Activated T-helper 17 cell treated with anti-CD3 and anti-CD28 coated beads, Interleukin-2, amount 50 U/mL, for 72 hours (primary cell): ENCODE measurements around the gene DTX3. TPM values are rescaled to one million over a fixed set of nuclear protein-coding genes. Genes with fewer than 3 reads are reported as not detected.
A peak's percentile ranks its signal among the peaks of the same experiment; 100 is the strongest.
"Not testable (repeated sequence)": the region's sequence is repeated elsewhere in the genome, so short reads cannot be mapped to it uniquely, and the experiment has no call there.

Source experiments
- ATAC-seq: fragments of 150-1000 bp; cut with Tn5 transposase; replicated peaks from 2 replicates; pipeline ENCODE4 v1.10.0; 2021; ENCODE audit warnings: mild to moderate bottlenecking, moderate library complexity
- H3K27ac Mint-ChIP-seq: one replicate; pipeline ENCODE4 v1.8.0; 2022; ENCODE audit warnings: mixed read lengths
- H3K27me3 Mint-ChIP-seq: one replicate; pipeline ENCODE4 v1.8.0; 2022; ENCODE audit warnings: mixed read lengths
- H3K36me3 Mint-ChIP-seq: one replicate; pipeline ENCODE4 v1.8.0; 2022; ENCODE audit warnings: low read depth, mild to moderate bottlenecking, mixed read lengths
- H3K4me1 Mint-ChIP-seq: one replicate; pipeline ENCODE4 v1.8.0; 2022; ENCODE audit warnings: mixed read lengths
- H3K4me3 Mint-ChIP-seq: one replicate; pipeline ENCODE4 v1.8.0; 2022; ENCODE audit warnings: mild to moderate bottlenecking, mixed read lengths
- H3K9me3 Mint-ChIP-seq: one replicate; pipeline ENCODE4 v1.8.0; 2022; ENCODE audit warnings: mixed read lengths
- total RNA-seq, 2 donors: library from RNA; stranded (reverse); gene quantifications; one replicate each; pipeline ENCODE4 v1.2.3, GENCODE V29; 2022

The DTX3 gene
- total RNA-seq, 2 donors from 2014 or later, result 16.7 to 19.5 TPM

DNA sequence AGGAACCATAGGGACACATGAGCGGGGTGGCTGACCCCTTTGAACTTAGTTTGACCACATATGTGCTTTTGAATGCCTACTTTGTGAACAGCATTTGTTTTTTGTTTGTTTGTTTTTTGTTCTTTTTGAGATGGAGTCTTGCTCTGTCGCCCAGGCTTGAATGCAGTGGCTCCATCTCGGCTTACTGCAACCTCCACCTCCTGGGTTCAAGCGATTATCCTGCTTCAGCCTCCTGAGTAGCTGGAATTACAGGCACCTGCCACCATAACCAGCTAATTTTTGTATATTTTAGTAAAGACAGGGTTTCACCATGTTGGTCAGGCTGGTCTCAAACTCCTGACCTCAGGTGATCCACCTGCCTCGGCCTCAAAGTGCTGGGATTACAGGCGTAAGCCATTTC lies 13.8 kb downstream of the DTX3 start:
- H3K27me3 Mint-ChIP-seq, result peaks cover 59% of the 10 kb centered on the region
- not testable (repeated sequence) for H3K27ac Mint-ChIP-seq, ATAC-seq

DNA sequence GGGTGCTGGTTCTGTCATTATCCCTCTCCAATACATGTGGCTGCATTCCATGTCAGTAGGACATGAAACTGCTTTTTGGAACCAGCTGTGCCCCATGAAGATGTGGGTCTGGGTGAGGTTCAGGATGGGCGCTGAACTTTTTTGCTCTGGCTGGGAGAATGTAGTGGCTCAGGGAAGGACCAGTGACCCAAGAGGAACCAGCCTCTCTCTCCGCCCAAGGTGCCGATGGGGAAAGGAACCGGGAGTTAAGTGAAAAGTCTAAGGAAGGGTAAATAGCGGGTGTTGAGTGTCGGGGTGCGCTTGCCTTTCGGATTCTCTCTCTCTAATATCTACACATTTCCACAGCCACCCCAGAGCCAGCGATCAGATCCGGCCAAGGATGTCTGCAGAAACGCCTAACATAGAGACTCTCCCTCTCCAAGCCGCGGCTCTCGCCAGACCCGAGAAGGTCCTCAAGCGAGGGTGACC lies 14.4 kb downstream of the DTX3 start:
- Mint-ChIP-seq H3K9me3 (no peaks in the 10 kb centered on the region), H3K36me3 (peaks cover 6% of the 10 kb centered on the region), H3K27ac (no peak overlapping the region), H3K4me1 (peaks cover 11% of the 10 kb centered on the region), H3K27me3 (peaks cover 62% of the 10 kb centered on the region), H3K4me3 (peak overlapping the region; percentile 52)
- ATAC-seq, result no peak

More for the DNA sequence above, 13.8 kb downstream of the DTX3 start:
- H3K4me3 Mint-ChIP-seq, H3K9me3 Mint-ChIP-seq, H3K36me3 Mint-ChIP-seq: not testable (repeated sequence)
- peaks cover 11% of the 10 kb centered on the region for H3K4me1 Mint-ChIP-seq

DNA sequence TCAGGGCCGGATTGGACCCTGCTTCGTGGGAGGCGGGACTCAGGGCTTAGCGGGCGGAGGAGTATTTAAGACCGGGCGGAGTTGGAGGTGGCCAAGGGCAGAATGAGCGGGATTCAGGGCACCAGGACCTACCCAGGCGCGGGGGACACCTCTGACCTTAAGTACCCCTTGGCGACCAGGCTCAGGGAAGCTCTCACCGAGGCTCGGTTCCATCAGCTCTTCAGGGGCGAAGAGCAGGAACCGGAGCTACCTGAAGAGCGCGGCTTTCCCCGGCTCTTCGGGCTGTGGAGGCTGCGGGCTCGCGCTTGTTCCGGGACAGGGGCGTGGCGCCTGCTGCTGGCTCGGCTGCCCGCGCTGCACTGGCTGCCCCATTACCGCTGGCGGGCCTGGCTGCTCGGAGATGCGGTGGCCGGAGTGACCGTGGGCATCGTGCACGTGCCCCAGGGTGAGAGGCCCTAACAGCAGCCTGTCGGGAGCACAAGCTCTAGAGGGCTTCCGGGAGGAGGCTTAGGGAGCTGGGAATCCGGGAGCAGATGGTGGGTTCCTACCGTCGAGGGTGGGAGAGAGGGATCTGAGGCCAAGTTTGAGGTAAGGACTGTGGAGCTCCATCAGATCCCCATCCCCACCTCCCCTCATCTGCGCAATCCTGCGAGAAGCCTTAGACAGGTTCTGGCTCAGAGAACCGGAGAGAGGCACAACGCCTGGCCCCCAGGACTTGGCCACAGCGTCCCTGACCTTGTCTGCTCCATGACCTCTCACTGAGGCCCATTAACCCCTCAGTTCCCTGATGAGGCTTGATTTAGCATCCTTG lies 15.0 kb downstream of the DTX3 start:
- peak overlapping the region; percentile 52 for H3K4me3 Mint-ChIP-seq
- H3K36me3 Mint-ChIP-seq, result peaks cover 6% of the 10 kb centered on the region

DNA sequence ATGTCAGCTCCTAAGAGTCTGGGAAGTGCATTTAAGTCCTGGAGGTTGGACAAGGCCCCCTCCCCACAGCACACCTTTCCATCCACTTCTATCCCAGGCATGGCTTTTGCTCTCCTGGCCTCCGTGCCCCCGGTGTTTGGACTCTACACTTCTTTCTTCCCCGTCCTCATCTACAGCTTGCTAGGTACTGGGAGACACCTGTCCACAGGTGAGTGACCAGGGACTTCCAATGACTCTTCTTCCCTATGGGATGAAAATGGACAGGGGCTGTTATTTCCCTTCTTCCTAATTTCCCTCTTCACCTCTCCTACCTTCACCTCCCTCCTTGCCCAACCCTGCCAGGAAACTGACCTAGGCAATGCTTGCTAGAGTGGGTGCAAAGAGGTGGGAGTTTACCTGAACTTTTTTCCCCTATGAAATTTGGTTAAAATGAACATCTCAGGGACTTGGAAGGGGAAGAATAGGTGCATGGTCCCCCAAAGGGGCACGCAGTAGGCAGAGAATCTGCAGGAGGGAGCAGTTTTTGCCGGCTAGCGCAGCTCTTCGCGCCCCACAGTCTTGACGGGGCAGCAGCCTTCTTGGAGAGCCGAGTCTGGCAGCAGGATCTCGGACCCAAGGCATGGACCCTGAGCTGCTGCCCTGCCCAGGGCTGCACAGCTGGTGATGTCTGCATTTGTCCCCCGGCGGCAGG lies 15.8 kb downstream of the DTX3 start:
- H3K27ac Mint-ChIP-seq, result no peak overlapping the region
- H3K4me3 Mint-ChIP-seq, result peak overlapping the region; percentile 51
- no peaks in the 10 kb centered on the region for H3K9me3 Mint-ChIP-seq
- H3K27me3 Mint-ChIP-seq, result peaks cover 73% of the 10 kb centered on the region
- H3K4me1 Mint-ChIP-seq, result peaks cover 11% of the 10 kb centered on the region
- ATAC-seq, result no peak
- peaks cover 6% of the 10 kb centered on the region for H3K36me3 Mint-ChIP-seq

More for the DNA sequence above, 15.0 kb downstream of the DTX3 start:
- ATAC-seq, result peak; percentile 57
- Mint-ChIP-seq H3K9me3 (no peaks in the 10 kb centered on the region), H3K4me1 (peaks cover 11% of the 10 kb centered on the region), H3K27me3 (peaks cover 69% of the 10 kb centered on the region), H3K27ac (no peak overlapping the region)

DNA sequence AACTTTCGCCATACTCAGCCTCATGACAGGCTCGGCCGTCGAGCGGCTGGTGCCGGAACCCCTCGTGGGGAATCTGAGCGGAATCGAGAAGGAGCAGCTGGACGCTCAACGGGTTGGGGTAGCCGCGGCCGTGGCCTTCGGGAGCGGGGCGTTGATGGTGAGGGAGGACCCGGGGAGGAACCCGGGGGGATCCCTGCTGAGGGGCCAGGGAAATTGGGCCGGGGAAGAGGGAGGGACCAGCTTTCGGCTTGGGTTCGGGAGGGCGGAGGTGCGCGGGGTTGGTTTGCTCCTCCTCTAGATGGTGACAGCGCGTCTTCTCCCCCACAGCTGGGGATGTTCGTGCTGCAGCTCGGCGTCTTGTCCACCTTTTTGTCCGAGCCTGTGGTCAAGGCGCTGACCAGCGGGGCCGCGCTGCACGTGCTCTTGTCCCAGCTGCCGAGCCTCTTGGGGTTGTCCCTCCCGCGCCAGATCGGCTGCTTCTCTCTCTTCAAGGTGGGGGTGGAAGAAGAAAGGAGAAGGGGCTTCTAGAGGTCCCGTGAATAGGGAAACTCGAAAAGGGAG lies 16.4 kb downstream of the DTX3 start:
- ATAC-seq, result no peak
- Mint-ChIP-seq H3K36me3 (peaks cover 6% of the 10 kb centered on the region), H3K27ac (no peak overlapping the region), H3K4me3 (peak overlapping the region; percentile 51), H3K9me3 (no peaks in the 10 kb centered on the region), H3K4me1 (peaks cover 11% of the 10 kb centered on the region), H3K27me3 (peaks cover 77% of the 10 kb centered on the region)

DNA sequence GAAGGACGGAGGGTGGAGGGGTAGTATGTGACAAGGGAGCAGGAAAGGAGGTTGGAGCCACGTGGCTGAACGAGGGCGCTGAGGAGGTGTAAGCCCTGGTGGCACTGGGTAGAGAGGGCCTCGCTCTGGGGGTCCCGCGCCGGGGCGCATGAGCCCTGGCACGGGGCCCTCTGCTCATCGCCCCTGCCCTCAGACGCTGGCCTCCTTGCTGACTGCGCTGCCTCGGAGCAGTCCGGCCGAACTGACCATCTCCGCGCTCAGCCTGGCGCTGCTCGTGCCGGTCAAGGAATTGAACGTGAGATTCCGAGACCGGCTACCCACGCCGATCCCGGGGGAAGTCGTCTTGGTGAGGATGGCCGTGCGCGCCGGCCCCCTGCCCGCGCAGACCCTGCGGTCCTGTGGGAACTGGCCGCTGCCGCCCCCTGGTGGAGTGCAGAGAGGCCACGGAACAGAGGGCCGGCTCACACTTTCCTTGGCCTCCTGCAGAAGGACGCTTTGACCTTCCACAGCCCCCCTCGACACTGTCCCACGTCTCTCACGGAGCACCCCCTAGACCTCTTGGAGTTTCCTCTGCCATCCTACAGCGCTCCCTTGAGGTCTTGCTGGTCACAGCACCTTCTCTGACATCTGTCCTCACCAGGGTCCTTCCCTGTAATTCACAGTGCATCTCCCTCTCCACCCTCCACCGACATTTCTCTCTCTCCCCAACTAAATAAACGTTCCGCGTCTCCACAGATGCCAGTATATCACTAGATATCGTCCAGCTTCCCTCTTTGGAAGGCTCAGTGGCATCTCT lies 17.1 kb downstream of the DTX3 start:
- H3K9me3 Mint-ChIP-seq, result no peaks in the 10 kb centered on the region
- peaks cover 11% of the 10 kb centered on the region for H3K4me1 Mint-ChIP-seq
- no peak overlapping the region for H3K27ac Mint-ChIP-seq
- H3K36me3 Mint-ChIP-seq, result peaks cover 6% of the 10 kb centered on the region
- peak; percentile 81 for ATAC-seq
- H3K27me3 Mint-ChIP-seq, result peaks cover 81% of the 10 kb centered on the region
- H3K4me3 Mint-ChIP-seq, result peak overlapping the region; percentile 51

DNA sequence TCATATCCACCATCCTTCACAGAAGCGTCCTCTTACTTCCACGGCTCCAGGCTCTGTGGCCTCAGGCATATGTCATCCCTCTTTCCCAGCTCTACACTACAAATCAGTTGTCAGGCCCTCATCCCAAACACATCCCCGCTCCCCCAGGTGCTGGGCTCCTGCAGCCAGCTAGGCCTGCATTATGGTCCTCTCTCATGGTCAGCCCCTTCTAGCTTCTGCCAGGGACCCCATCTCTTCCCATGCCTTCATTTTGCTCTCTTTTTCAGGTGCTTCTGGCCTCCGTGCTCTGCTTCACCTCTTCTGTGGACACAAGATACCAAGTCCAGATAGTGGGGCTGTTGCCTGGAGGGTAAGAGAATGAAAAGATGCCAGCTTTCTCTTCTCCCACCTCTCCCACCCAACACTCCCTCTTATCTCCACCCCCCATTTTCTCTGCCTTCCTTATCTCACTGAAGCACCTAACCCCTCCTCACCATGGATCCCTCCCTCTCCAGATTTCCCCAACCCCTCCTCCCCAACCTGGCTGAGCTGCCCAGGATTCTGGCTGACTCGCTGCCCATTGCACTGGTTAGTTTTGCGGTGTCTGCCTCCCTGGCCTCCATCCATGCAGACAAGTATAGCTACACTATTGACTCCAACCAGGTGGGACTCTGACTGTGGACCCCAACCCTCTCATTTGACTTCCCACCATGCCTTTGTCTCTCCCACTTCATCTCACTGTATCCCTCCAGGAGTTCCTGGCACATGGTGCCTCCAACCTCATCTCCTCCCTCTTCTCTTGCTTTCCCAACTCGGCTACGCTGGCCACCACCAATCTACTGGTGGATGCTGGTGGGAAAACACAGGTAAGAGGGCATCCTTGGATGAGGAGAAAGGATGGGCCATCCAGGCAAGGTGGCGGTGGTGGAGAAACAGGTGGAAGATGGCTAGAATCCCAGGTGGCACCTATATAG lies 17.9 kb downstream of the DTX3 start:
- peaks cover 11% of the 10 kb centered on the region for H3K4me1 Mint-ChIP-seq
- peaks cover 6% of the 10 kb centered on the region for H3K36me3 Mint-ChIP-seq
- no peak overlapping the region for H3K27ac Mint-ChIP-seq
- no peak for ATAC-seq
- no peaks in the 10 kb centered on the region for H3K9me3 Mint-ChIP-seq
- peaks cover 79% of the 10 kb centered on the region for H3K27me3 Mint-ChIP-seq
- H3K4me3 Mint-ChIP-seq, result peak overlapping the region; percentile 51

DNA sequence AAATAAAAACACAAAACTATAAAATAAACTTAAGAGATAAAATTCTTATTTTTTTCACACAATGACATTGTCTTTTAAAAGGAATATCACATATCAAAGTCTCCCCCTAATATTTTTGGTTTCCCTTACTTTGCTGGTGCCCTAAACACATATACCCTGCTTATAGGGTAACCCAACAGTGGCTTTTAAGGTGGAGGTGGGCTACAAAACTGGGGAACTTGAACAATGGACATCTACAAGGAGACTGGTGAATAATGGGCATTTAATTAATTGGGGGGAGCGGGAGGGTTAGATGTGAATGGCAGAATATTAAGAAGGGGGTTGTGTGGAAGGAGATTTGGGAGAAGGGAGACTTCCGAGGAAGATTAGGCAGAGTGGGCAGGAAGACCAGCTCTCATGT lies 18.8 kb downstream of the DTX3 start:
- Mint-ChIP-seq H3K4me3 (no peak overlapping the region), H3K9me3 (no peaks in the 10 kb centered on the region), H3K36me3 (peaks cover 6% of the 10 kb centered on the region), H3K27me3 (peaks cover 77% of the 10 kb centered on the region), H3K4me1 (peaks cover 11% of the 10 kb centered on the region), H3K27ac (no peak overlapping the region)
- no peak for ATAC-seq

DNA sequence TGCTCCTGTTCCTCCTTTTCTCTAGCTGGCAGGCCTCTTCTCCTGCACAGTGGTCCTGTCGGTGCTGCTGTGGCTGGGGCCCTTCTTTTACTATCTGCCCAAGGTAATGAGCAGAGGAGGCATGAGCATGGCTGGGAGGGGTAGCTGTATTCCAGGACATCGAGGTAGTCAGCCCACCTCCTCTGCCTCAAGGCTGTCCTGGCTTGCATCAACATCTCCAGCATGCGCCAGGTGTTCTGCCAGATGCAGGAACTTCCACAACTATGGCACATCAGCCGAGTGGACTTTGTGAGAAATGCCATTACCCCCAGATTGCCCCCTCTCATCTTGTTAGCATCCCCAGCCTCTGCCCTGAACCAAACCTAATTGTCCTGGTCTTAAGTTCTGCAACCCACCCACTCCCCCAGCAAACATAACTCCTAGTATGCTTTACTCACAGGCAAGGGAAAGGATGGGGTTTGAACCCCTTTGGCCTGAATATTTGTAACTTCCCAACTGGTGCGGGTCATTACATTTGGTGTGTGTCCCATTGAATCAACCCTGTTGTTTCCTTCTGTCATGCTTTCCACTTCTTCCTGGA lies 19.3 kb downstream of the DTX3 start:
- Mint-ChIP-seq H3K4me3 (no peak overlapping the region), H3K27ac (no peak overlapping the region), H3K36me3 (peaks cover 6% of the 10 kb centered on the region), H3K27me3 (peaks cover 79% of the 10 kb centered on the region), H3K4me1 (peaks cover 11% of the 10 kb centered on the region), H3K9me3 (no peaks in the 10 kb centered on the region)
- ATAC-seq, result no peak

DNA sequence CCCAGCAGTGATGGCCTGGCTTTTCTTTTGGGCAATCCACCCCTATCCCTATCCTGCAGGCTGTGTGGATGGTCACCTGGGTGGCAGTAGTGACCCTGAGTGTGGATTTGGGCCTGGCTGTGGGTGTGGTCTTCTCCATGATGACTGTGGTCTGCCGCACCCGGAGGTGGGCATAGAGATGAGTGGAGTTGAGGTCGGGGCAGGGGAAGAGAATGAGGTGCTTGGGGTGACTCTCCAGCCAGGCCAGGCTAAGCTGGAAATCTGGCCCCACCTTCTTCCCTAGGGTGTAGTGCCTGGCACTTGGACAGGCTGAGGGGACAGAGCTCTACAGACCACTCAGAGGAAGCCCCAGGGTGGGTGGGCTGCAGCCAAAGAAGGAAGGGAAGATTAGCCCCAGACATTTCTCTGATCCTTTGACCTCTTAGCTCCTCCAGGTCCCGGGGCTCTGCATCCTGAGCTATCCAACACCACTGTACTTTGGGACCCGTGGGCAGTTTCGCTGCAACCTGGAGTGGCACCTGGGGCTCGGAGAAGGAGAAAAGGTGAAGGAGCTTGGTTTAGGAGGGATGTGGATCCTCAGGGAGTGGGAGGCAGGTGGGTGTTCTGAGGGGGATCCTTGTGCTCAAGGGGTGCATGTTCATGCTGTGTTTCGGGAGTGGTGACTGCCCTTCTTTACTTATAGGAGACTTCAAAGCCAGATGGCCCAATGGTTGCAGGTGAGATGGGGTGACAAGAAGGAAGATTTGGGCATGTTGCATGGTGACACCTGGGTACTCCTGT lies 20.0 kb downstream of the DTX3 start:
- Mint-ChIP-seq H3K27me3 (peaks cover 74% of the 10 kb centered on the region), H3K9me3 (no peaks in the 10 kb centered on the region), H3K4me3 (no peak overlapping the region), H3K27ac (no peak overlapping the region), H3K4me1 (peaks cover 11% of the 10 kb centered on the region), H3K36me3 (peaks cover 6% of the 10 kb centered on the region)
- no peak for ATAC-seq

DNA sequence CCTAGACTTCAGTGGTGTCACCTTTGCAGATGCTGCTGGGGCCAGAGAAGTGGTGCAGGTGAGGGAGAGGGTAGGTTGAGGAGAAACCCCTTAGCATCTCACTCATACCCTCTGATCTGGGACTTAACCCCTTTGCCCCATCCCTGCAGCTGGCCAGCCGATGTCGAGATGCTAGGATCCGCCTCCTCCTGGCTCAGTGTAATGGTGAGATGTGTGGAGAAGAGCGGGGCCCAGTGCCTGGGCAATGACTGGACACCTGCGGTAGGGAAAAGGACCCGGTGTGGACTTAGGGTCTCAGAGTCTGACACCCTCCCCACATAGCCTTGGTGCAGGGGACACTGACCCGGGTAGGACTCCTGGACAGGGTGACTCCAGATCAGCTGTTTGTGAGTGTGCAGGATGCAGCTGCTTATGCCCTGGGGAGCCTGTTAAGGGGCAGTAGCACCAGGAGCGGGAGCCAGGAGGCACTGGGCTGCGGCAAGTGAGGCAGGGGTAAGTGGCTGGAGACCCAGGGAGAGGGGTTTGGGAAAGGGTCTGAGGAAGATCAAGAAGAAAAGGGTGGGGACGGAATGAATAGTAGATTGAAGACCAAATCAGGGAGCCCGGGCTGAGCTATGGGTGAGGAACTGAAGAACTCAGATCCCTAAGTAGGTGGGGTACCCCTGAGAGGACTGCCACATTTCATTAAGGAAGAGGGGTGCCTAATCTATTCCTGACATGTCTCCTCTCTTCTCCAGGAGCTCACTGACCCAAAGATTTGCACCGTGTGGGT lies 20.8 kb downstream of the DTX3 start:
- H3K4me3 Mint-ChIP-seq, result no peak overlapping the region
- no peaks in the 10 kb centered on the region for H3K9me3 Mint-ChIP-seq

More for the DNA sequence above, 20.8 kb downstream of the DTX3 start:
- Mint-ChIP-seq H3K36me3 (peaks cover 6% of the 10 kb centered on the region), H3K27ac (no peak overlapping the region), H3K4me1 (peaks cover 11% of the 10 kb centered on the region), H3K27me3 (peaks cover 72% of the 10 kb centered on the region)
- ATAC-seq, result no peak
